Smooth muscle cell (in vitro differentiated cells): Measurements from ENCODE around the gene DMD. TPM values are rescaled to one million over a fixed set of nuclear protein-coding genes. Genes with fewer than 3 reads are reported as not detected.

Experiments
- DNase-seq: peaks from one replicate; lab custom pipeline; 2025; ENCODE audit not compliant: unreplicated experiment; lab: John Stamatoyannopoulos, UW
- H2AFZ ChIP-seq: fragments of 200-600 bp; sonication (generic); 2 replicates; pipeline ENCODE4 v1.6.0; 2016; ENCODE audit warnings: antibody characterized with exemption, low read depth, mild to moderate bottlenecking
- H3F3A ChIP-seq: fragments of 200-600 bp; sonication (generic); 2 replicates; pipeline ENCODE4 v1.6.0; 2017; ENCODE audit warnings: antibody characterized with exemption, low read depth
- H3K27ac ChIP-seq: fragments of 200-600 bp; sonication (generic); 2 replicates; pipeline ENCODE4 v1.5.1; 2016; ENCODE audit warnings: low read depth, mild to moderate bottlenecking
- H3K27me3 ChIP-seq: fragments of 200-600 bp; sonication (generic); 2 replicates; pipeline ENCODE4 v1.6.1; 2016; ENCODE audit warnings: low read depth, mild to moderate bottlenecking
- H3K36me3 ChIP-seq: fragments of 200-600 bp; sonication (generic); 2 replicates; pipeline ENCODE4 v1.5.1; 2016; ENCODE audit warnings: low read depth
- H3K4me1 ChIP-seq: fragments of 200-600 bp; sonication (generic); 2 replicates; pipeline ENCODE4 v1.5.1; 2016; ENCODE audit warnings: low read depth
- H3K4me2 ChIP-seq: fragments of 200-600 bp; sonication (generic); 2 replicates; pipeline ENCODE4 v1.6.0; 2016; ENCODE audit warnings: mild to moderate bottlenecking
- H3K4me3 ChIP-seq: fragments of 200-600 bp; sonication (generic); 2 replicates; pipeline ENCODE4 v1.5.1; 2016; ENCODE audit warnings: mild to moderate bottlenecking
- H3K79me2 ChIP-seq: fragments of 200-600 bp; sonication (generic); 2 replicates; pipeline ENCODE4 v1.6.0; 2016; ENCODE audit warnings: low read depth, mild to moderate bottlenecking
- H3K9ac ChIP-seq: fragments of 200-600 bp; sonication (generic); 2 replicates; pipeline ENCODE4 v1.6.0; 2016; ENCODE audit warnings: low read depth
- H3K9me3 ChIP-seq: fragments of 200-600 bp; sonication (generic); replicated peaks from 2 replicates; pipeline ENCODE4 v1.5.1; 2016; ENCODE audit warnings: low read depth
- H4K20me1 ChIP-seq: fragments of 200-600 bp; sonication (generic); 2 replicates; pipeline ENCODE4 v1.6.0; 2016; ENCODE audit warnings: low read depth
- WGBS: methylation state at CpG from one replicate; pipeline ENCODE4 v1.1.7; 2016; ENCODE audit warnings: low lambda C conversion rate; 5-methylcytosine and 5-hydroxymethylcytosine counted together
- polyA plus RNA-seq: library from polyadenylated mRNA; unstranded; fragments of >200 nt; fragmentation: Nextera tagmentation; extraction: Ambion mirVana; gene quantifications from 2 replicates; pipeline ENCODE4 v1.2.1, GENCODE V29; 2016
- total RNA-seq: library from RNA; depleted of rRNA; stranded (reverse); fragments of >200 nt; gene quantifications from 2 replicates; pipeline ENCODE4 v1.2.3, GENCODE V29; 2014
- TF ChIP-seq, protein P1 (sequence below): fragments of 200-600 bp; sonication (generic); IDR thresholded peaks from 2 replicates; pipeline ENCODE4 v1.5.1; 2017; ENCODE audit warnings: borderline replicate concordance, mild to moderate bottlenecking, antibody characterized with exemption; ENCODE audit not compliant: insufficient read depth, poor library complexity, severe bottlenecking

Gene DMD
- total and polyA plus RNA-seq, 2 experiments from 2014 or later: 12.3 to 12.6 TPM

DNA sequence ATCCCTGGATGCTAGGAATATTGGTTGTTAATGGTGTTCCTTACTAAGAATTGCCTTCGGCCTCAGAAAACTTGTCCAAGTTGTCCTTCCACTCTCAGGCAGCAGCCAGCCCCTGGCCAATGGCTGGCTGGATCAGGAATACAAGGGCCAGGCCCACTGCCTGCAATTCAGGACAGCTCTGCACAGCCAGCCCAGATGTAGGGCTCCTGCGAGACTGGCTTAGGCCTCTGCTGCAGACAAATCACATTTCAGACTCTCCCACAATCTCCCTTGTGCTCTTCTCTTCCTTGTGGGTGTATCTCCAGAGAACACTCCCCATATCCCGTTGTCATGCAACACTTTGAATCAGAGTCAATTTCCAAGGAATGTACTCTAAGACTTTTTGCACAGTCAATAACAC lies 1391.9 kb downstream of the DMD start:
- TF ChIP-seq, protein P1, sequence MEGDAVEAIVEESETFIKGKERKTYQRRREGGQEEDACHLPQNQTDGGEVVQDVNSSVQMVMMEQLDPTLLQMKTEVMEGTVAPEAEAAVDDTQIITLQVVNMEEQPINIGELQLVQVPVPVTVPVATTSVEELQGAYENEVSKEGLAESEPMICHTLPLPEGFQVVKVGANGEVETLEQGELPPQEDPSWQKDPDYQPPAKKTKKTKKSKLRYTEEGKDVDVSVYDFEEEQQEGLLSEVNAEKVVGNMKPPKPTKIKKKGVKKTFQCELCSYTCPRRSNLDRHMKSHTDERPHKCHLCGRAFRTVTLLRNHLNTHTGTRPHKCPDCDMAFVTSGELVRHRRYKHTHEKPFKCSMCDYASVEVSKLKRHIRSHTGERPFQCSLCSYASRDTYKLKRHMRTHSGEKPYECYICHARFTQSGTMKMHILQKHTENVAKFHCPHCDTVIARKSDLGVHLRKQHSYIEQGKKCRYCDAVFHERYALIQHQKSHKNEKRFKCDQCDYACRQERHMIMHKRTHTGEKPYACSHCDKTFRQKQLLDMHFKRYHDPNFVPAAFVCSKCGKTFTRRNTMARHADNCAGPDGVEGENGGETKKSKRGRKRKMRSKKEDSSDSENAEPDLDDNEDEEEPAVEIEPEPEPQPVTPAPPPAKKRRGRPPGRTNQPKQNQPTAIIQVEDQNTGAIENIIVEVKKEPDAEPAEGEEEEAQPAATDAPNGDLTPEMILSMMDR: no peak
- Histone ChIP-seq H3F3A (no peaks in the 10 kb centered on the region), H4K20me1 (no peaks in the 10 kb centered on the region), H3K9me3 (no peaks in the 10 kb centered on the region), H3K4me1 (no peaks in the 10 kb centered on the region), H3K9ac (no peak overlapping the region), H3K4me3 (no peak overlapping the region), H3K4me2 (no peak overlapping the region), H2AFZ (no peak overlapping the region), H3K27ac (no peak overlapping the region), H3K36me3 (no peaks in the 10 kb centered on the region), H3K27me3 (no peaks in the 10 kb centered on the region), H3K79me2 (no peaks in the 10 kb centered on the region)
- WGBS: 45% methylated on average over 3 of the region's 3 CpGs
- no peak for DNase-seq

- TF ChIP-seq, protein P1: no peak
- H3K4me1 ChIP-seq: no peaks in the 10 kb centered on the region
- H3K79me2 ChIP-seq: no peaks in the 10 kb centered on the region
- no peak overlapping the region for H3K4me3 ChIP-seq
- no peaks in the 10 kb centered on the region for H3K9me3 ChIP-seq
- no peaks in the 10 kb centered on the region for H3K27me3 ChIP-seq
- no peak overlapping the region for H3K27ac ChIP-seq
- no peaks in the 10 kb centered on the region for H3K36me3 ChIP-seq
- H2AFZ ChIP-seq: no peak overlapping the region
- no peaks in the 10 kb centered on the region for H4K20me1 ChIP-seq
- H3K9ac ChIP-seq: no peak overlapping the region
- H3F3A ChIP-seq: no peaks in the 10 kb centered on the region
- H3K4me2 ChIP-seq: no peak overlapping the region
- DNase-seq: no peak
Measured at GRCh38 chrX:31811106-31811505, 1400.2 kb downstream of the DMD start.

GRCh38 chrX:31808357-31808756 lies 1403.0 kb downstream of the DMD start:
- Histone ChIP-seq H3K4me3 (no peak overlapping the region), H3K9me3 (no peaks in the 10 kb centered on the region), H3K4me1 (no peaks in the 10 kb centered on the region), H2AFZ (no peak overlapping the region), H3K4me2 (no peak overlapping the region), H3K36me3 (no peaks in the 10 kb centered on the region), H3F3A (no peaks in the 10 kb centered on the region), H3K79me2 (no peaks in the 10 kb centered on the region), H4K20me1 (no peaks in the 10 kb centered on the region), H3K27ac (no peak overlapping the region), H3K9ac (no peak overlapping the region), H3K27me3 (no peaks in the 10 kb centered on the region)
- WGBS: 52% methylated on average over 2 of the region's 2 CpGs
- TF ChIP-seq, protein P1: no peak
- DNase-seq: no peak

- Histone ChIP-seq H3F3A (no peaks in the 10 kb centered on the region), H3K9me3 (no peaks in the 10 kb centered on the region), H4K20me1 (no peaks in the 10 kb centered on the region), H3K27ac (no peak overlapping the region), H3K36me3 (no peaks in the 10 kb centered on the region), H3K27me3 (no peaks in the 10 kb centered on the region), H2AFZ (no peak overlapping the region), H3K79me2 (no peaks in the 10 kb centered on the region), H3K4me1 (no peaks in the 10 kb centered on the region), H3K9ac (no peak overlapping the region), H3K4me3 (no peak overlapping the region), H3K4me2 (no peak overlapping the region)
- TF ChIP-seq, protein P1: no peak
- 72% methylated on average over 2 of the region's 2 CpGs for whole genome bisulfite sequencing
- DNase-seq: no peak
Measured at GRCh38 chrX:31807165-31807564, 1404.2 kb downstream of the DMD start.
